CMK (cell line): Measurements from ENCODE around the gene POLRMT.
"Not testable (repeated sequence)": the region's sequence is repeated elsewhere in the genome, so short reads cannot be mapped to it uniquely, and the experiment has no call there.

Source experiments
- DNase-seq: peaks from one replicate; pipeline ENCODE4 v3.0.0-alpha.2; 2010; ENCODE audit warnings: low read depth

The POLRMT gene

GRCh38 chr19:647566-648284 lies 14.4 kb upstream of the POLRMT start:
- no peak for DNase-seq

- no peak for DNase-seq
These were observed 13.6 kb upstream of the POLRMT start for GRCh38 chr19:646779-647565.

- no peak for DNase-seq
These were observed 12.8 kb upstream of the POLRMT start for GRCh38 chr19:645912-646778.

GRCh38 chr19:644789-645188 lies 11.5 kb upstream of the POLRMT start:
- no peak for DNase-seq

GRCh38 chr19:644363-644762 lies 11.0 kb upstream of the POLRMT start:
- DNase-seq: no peak

- DNase-seq: no peak
These were observed 10.4 kb upstream of the POLRMT start for GRCh38 chr19:643736-644135.

- no peak for DNase-seq
These were observed 9.7 kb upstream of the POLRMT start for GRCh38 chr19:642767-643727.

- DNase-seq: no peak
These were observed 8.4 kb upstream of the POLRMT start for GRCh38 chr19:641702-642101.

GRCh38 chr19:640606-641189 lies 7.4 kb upstream of the POLRMT start:
- no peak for DNase-seq

GRCh38 chr19:640161-640558 lies 6.8 kb upstream of the POLRMT start:
- DNase-seq: no peak

- peak; percentile 61 for DNase-seq
These were observed 6.2 kb upstream of the POLRMT start, which contains the start of gene FGF22 for GRCh38 chr19:639253-640160. FGF22 (plus strand) TSS chr19:639879; CDS start chr19:639926, 47 bp downstream.

- DNase-seq: no peak
These were observed 5.5 kb upstream of the POLRMT start for GRCh38 chr19:638906-639252.

- no peak for DNase-seq
These were observed 1.8 kb upstream of the POLRMT start for GRCh38 chr19:634975-635652.

- DNase-seq: no peak
These were observed 676 bp upstream of the POLRMT start for GRCh38 chr19:633786-634639.

GRCh38 chr19:632579-633067 lies 714 bp downstream of the POLRMT start:
- no peak for DNase-seq

- DNase-seq: no peak
These were observed 3.2 kb downstream of the POLRMT start for GRCh38 chr19:629961-630714.

GRCh38 chr19:629515-629914 lies 3.8 kb downstream of the POLRMT start:
- not testable (repeated sequence) for DNase-seq
